Hepatocyte (in vitro differentiated cells): Measurements from ENCODE around the gene AVPR2. TPM values are rescaled to one million over a fixed set of nuclear protein-coding genes. Genes with fewer than 3 reads are reported as not detected.

Experiments
- DNase-seq: peaks from one replicate; pipeline ENCODE4 v3.0.0-alpha.2; 2016; ENCODE audit warnings: low spot score
- H2AFZ ChIP-seq: fragments of 200-600 bp; sonication (generic); 2 replicates; pipeline ENCODE4 v1.6.0; 2016; ENCODE audit warnings: antibody characterized with exemption, mild to moderate bottlenecking
- H3K27ac ChIP-seq: fragments of 200-600 bp; sonication (generic); 2 replicates; pipeline ENCODE4 v1.5.1; 2016; ENCODE audit warnings: mild to moderate bottlenecking
- H3K27me3 ChIP-seq: fragments of 200-600 bp; sonication (generic); 2 replicates; pipeline ENCODE4 v1.6.1; 2016
- H3K36me3 ChIP-seq: fragments of 200-600 bp; sonication (generic); replicated peaks from 2 replicates; pipeline ENCODE4 v1.5.1; 2016; ENCODE audit warnings: low read depth; ENCODE audit not compliant: insufficient read depth
- H3K4me1 ChIP-seq: fragments of 200-600 bp; sonication (generic); 2 replicates; pipeline ENCODE4 v1.5.1; 2016; ENCODE audit warnings: mild to moderate bottlenecking, moderate library complexity; ENCODE audit not compliant: insufficient read depth
- H3K4me2 ChIP-seq: fragments of 200-600 bp; sonication (generic); 2 replicates; pipeline ENCODE4 v1.6.0; 2016
- H3K4me3 ChIP-seq: fragments of 200-600 bp; sonication (generic); 2 replicates; pipeline ENCODE4 v1.5.1; 2016; ENCODE audit warnings: mild to moderate bottlenecking
- H3K79me2 ChIP-seq: fragments of 200-600 bp; sonication (generic); 2 replicates; pipeline ENCODE4 v1.6.0; 2017; ENCODE audit warnings: mild to moderate bottlenecking
- H3K9me2 ChIP-seq: fragments of 200-600 bp; sonication (generic); replicated peaks from 2 replicates; pipeline ENCODE4 v1.6.0; 2017; ENCODE audit warnings: mild to moderate bottlenecking; ENCODE audit not compliant: insufficient read depth
- H3K9me3 ChIP-seq: fragments of 200-600 bp; sonication (generic); 2 replicates; pipeline ENCODE4 v1.5.1; 2016; ENCODE audit warnings: low read depth, mild to moderate bottlenecking
- H4K20me1 ChIP-seq: fragments of 200-600 bp; sonication (generic); 2 replicates; pipeline ENCODE4 v1.6.0; 2016; ENCODE audit warnings: mild to moderate bottlenecking; ENCODE audit not compliant: insufficient read depth, poor library complexity, severe bottlenecking
- EZH2 ChIP-seq: fragments of 200-600 bp; sonication (generic); IDR thresholded peaks from 2 replicates; pipeline ENCODE4 v1.6.1; 2016; ENCODE audit warnings: antibody characterized with exemption, mild to moderate bottlenecking, borderline replicate concordance
- EZH2phosphoT487 ChIP-seq: fragments of 200-600 bp; sonication (generic); IDR thresholded peaks from one replicate; pipeline ENCODE4 v1.6.1; 2018; ENCODE audit warnings: antibody characterized with exemption, mild to moderate bottlenecking, low read depth, moderate library complexity; ENCODE audit not compliant: unreplicated experiment, severe bottlenecking
- WGBS: methylation state at CpG from one replicate; pipeline ENCODE4 v1.1.6; 2016; ENCODE audit warnings: low lambda C conversion rate; ENCODE audit errors: missing lambda C conversion rate; 5-methylcytosine and 5-hydroxymethylcytosine counted together
- polyA plus RNA-seq: library from polyadenylated mRNA; unstranded; fragments of >200 nt; fragmentation: Nextera tagmentation; extraction: Ambion mirVana; gene quantifications from 2 replicates; pipeline ENCODE4 v1.2.1, GENCODE V29; 2016
- total RNA-seq: library from RNA; depleted of rRNA; stranded (reverse); fragments of >200 nt; gene quantifications from 2 replicates; pipeline ENCODE4 v1.2.3, GENCODE V29; 2014
- TF ChIP-seq, protein P1 (sequence below): fragments of 200-600 bp; sonication (generic); IDR thresholded peaks from 2 replicates; pipeline ENCODE4 v1.5.1; 2016; ENCODE audit warnings: antibody characterized with exemption, mild to moderate bottlenecking; ENCODE audit not compliant: poor library complexity

AVPR2 gene
- total and polyA plus RNA-seq, 2 experiments from 2014 or later = not detected

DNA sequence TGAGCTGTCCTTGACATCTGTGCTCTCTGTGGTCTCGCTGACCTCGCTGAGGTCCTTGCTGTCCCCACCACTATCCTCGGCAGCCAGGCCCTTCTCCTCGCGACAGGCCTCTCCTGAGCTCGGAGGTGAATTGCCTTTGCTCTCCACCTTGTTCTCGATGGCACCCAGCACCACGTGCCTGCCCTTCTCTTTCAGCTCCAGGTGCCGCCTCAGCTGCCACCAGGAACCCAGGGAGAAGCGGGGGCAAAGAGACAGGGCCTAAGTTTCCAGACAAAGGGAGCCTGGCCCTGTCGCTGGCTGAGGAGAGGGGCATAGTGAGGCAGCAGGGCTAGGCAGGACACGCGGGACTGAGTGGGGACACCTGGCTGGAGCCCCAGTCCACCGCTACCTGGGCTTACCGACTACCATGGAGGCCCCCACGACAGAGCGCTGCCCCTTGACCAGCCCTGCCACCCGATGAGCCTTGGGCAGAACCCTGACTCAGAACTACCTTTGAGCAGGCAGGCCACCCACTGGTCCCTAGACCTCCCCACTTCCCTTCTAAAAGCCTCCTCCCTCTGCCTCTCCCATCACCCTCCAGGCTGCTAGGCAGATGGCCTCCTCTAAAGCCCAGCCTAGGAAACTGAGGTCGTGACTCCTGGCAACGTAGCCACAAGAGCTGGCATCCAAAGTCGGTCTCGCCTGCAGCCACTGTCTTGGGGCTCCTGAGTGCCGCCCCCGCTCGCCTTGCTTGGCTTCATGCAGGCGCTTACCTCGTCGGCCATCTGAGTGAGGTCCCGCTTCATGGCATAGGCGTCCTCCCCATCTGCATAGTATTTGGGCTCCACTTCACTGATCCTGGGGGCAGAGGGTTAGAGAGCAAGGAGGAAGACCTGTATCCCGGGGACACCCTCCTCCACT, 25.8 kb downstream of the AVPR2 start:
- Histone ChIP-seq H3K9me2 (no peaks in the 10 kb centered on the region), H3K79me2 (peaks cover 18% of the 10 kb centered on the region), H3K4me2 (no peak overlapping the region), H4K20me1 (no peaks in the 10 kb centered on the region), H3K27ac (no peak overlapping the region), H3K36me3 (no peaks in the 10 kb centered on the region), H3K4me3 (no peak overlapping the region), H3K4me1 (peaks cover 7% of the 10 kb centered on the region), H2AFZ (no peak overlapping the region), H3K27me3 (no peaks in the 10 kb centered on the region), H3K9me3 (no peaks in the 10 kb centered on the region)
- 92% methylated on average over 31 of the region's 31 CpGs for WGBS
- no peak for TF ChIP-seq EZH2
- no peak for TF ChIP-seq EZH2phosphoT487
- TF ChIP-seq, protein P1, sequence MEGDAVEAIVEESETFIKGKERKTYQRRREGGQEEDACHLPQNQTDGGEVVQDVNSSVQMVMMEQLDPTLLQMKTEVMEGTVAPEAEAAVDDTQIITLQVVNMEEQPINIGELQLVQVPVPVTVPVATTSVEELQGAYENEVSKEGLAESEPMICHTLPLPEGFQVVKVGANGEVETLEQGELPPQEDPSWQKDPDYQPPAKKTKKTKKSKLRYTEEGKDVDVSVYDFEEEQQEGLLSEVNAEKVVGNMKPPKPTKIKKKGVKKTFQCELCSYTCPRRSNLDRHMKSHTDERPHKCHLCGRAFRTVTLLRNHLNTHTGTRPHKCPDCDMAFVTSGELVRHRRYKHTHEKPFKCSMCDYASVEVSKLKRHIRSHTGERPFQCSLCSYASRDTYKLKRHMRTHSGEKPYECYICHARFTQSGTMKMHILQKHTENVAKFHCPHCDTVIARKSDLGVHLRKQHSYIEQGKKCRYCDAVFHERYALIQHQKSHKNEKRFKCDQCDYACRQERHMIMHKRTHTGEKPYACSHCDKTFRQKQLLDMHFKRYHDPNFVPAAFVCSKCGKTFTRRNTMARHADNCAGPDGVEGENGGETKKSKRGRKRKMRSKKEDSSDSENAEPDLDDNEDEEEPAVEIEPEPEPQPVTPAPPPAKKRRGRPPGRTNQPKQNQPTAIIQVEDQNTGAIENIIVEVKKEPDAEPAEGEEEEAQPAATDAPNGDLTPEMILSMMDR = no peak
- no peak for DNase-seq

DNA sequence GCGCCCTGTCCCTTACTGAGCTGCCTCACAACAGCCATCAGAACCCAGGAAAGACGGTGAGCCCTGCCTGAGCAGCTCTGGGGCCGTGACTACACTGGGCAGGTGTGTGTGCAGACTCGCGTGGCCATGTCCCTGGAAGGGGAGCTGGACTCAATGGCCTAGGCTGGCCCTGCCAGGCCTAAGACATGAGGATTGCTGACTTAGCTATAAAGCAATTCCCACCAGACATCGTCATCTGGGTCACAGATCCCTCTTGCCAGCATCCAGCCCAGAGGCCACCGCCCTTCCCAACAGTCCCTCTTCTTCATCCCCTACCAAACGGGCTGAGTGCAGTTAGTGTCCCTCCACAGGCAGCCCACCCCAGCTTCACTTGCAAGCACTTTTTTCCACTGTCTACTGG, 26.7 kb downstream of the AVPR2 start:
- peaks cover 7% of the 10 kb centered on the region for H3K4me1 ChIP-seq
- H3K79me2 ChIP-seq = peaks cover 18% of the 10 kb centered on the region
- no peak overlapping the region for H3K27ac ChIP-seq
- DNase-seq = no peak
- no peaks in the 10 kb centered on the region for H4K20me1 ChIP-seq
- 83% methylated on average over 8 of the region's 8 CpGs for WGBS
- no peak overlapping the region for H3K4me3 ChIP-seq
- H3K27me3 ChIP-seq = no peaks in the 10 kb centered on the region
- no peak overlapping the region for H3K4me2 ChIP-seq
- no peaks in the 10 kb centered on the region for H3K36me3 ChIP-seq
- H3K9me2 ChIP-seq = no peaks in the 10 kb centered on the region
- TF ChIP-seq EZH2 = no peak
- TF ChIP-seq EZH2phosphoT487 = no peak
- TF ChIP-seq, protein P1 = no peak
- no peaks in the 10 kb centered on the region for H3K9me3 ChIP-seq
- no peak overlapping the region for H2AFZ ChIP-seq

DNA sequence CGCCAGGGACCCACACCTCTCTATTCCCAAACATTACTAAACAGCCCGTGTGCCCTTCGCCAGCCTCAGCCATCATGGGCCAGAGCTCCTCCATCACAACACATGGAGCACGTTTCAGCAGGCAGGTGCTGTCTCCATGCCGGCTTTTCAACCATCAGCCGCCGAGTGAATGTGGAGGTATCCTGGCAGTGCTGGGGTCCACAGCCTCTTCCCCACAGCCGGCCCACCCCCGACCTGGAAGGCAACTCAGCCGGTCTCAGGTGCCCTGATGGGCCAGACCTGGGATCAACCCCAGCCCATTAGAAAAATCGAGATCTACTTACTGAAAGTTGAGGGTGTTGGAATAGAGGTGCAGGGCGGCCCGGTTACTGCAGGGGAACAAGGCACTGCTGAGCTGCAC, 27.3 kb downstream of the AVPR2 start:
- Histone ChIP-seq H3K9me2 (no peaks in the 10 kb centered on the region), H2AFZ (no peak overlapping the region), H3K27me3 (no peaks in the 10 kb centered on the region), H3K27ac (no peak overlapping the region), H3K9me3 (no peaks in the 10 kb centered on the region), H3K79me2 (peaks cover 18% of the 10 kb centered on the region), H4K20me1 (no peaks in the 10 kb centered on the region), H3K4me2 (no peak overlapping the region), H3K4me1 (peaks cover 4% of the 10 kb centered on the region), H3K36me3 (no peaks in the 10 kb centered on the region), H3K4me3 (no peak overlapping the region)
- TF ChIP-seq, protein P1 = no peak
- TF ChIP-seq EZH2phosphoT487 = no peak
- TF ChIP-seq EZH2 = no peak
- no peak for DNase-seq
- 90% methylated on average over 13 of the region's 13 CpGs for WGBS
